K562 (cell line): ENCODE measurements around the gene CLIC1. TPM values are rescaled to one million over a fixed set of nuclear protein-coding genes. Genes with fewer than 3 reads are reported as not detected.

Experiments used
- CBFB ChIP-seq: sonication (generic); formaldehyde crosslinking; IDR thresholded peaks from 2 replicates; pipeline ENCODE4 v1.4.0; 2020; ENCODE audit warnings: mild to moderate bottlenecking, missing genetic modification reagents
- FOXP4 ChIP-seq: sonication (generic); formaldehyde crosslinking; IDR thresholded peaks from 2 replicates; pipeline ENCODE4 v1.8.0; 2022; ENCODE audit warnings: mild to moderate bottlenecking, missing genetic modification reagents, borderline replicate concordance
- GMEB1 ChIP-seq: fragments of 250-450 bp; sonication (Bioruptor Pico); IDR thresholded peaks from 2 replicates; pipeline ENCODE4 v1.4.0; 2020; ENCODE audit warnings: mild to moderate bottlenecking
- HINFP ChIP-seq: fragments of 450-650 bp; conservative IDR thresholded peaks from 2 replicates; pipeline ENCODE4 v1.6.1; 2016; ENCODE audit warnings: missing genetic modification characterization, low read depth, mild to moderate bottlenecking, control low read depth, missing compliant biosample characterization
- HNRNPK ChIP-seq: fragments of 200-400 bp; formaldehyde crosslinking; IDR thresholded peaks from one replicate; pipeline ENCODE4 v1.6.1; 2018; ENCODE audit warnings: mild to moderate bottlenecking, low read depth, low read length; ENCODE audit not compliant: poor library complexity, severe bottlenecking
- RREB1 ChIP-seq: fragments of 250-450 bp; sonication (Bioruptor Pico); IDR thresholded peaks from 2 replicates; pipeline ENCODE4 v1.4.0; 2020
- SAFB ChIP-seq: fragments of 200-400 bp; formaldehyde crosslinking; IDR thresholded peaks from 2 replicates; pipeline ENCODE4 v1.6.1; 2017; ENCODE audit warnings: low read depth, low read length, borderline replicate concordance
- SAP30 ChIP-seq: fragments of 200-600 bp; sonication (generic); IDR thresholded peaks from 2 replicates; pipeline ENCODE4 v1.6.1; 2012; ENCODE audit warnings: borderline replicate concordance, low read depth, mild to moderate bottlenecking, moderate library complexity, low read length, control low read depth, inconsistent platforms; ENCODE audit not compliant: insufficient read depth, poor library complexity, severe bottlenecking
- SMARCB1 ChIP-seq: IDR thresholded peaks from 2 replicates; pipeline ENCODE4 v1.6.1; 2011; ENCODE audit warnings: improper control_type of control experiment, low read depth; ENCODE audit not compliant: insufficient read length
- SPI1 ChIP-seq: IDR thresholded peaks from 2 replicates; pipeline ENCODE4 v1.6.1; 2011; ENCODE audit warnings: low read depth, low read length, control low read depth, borderline replicate concordance
- TEAD2 ChIP-seq: fragments of 450-650 bp; IDR thresholded peaks from 2 replicates; pipeline ENCODE4 v1.6.1; 2016; ENCODE audit warnings: missing genetic modification characterization, control low read depth, missing compliant biosample characterization
- ZNF212 ChIP-seq: fragments of 450-650 bp; formaldehyde crosslinking; IDR thresholded peaks from 2 replicates; pipeline ENCODE4 v1.4.0; 2020; ENCODE audit warnings: mild to moderate bottlenecking
- polyA plus RNA-seq, 8 experiments: library from polyadenylated mRNA; depleted of rRNA in 4 of 8; stranded (reverse) in 5 of 8; unstranded in 3 of 8; fragments of >200 nt; fragmentation: Nextera tagmentation in 2 of 8; fragmentation: Illumina TruSeq in 1 of 8; extraction: Ambion mirVana in 2 of 8; extraction: Trizol in 1 of 8; gene quantifications; 2 replicates each; pipeline versions ENCODE4 v1.2.1 to v1.2.3, GENCODE V29; 2011 to 2014; ENCODE audit warnings: inconsistent platforms in 1 of 8, missing spikeins in 1 of 8
- total RNA-seq, 7 experiments: library from RNA; depleted of rRNA in 6 of 7; stranded (reverse); fragments of >200 nt in 6 of 7; fragmentation: Illumina TruSeq in 2 of 7; extraction: Trizol in 2 of 7; gene quantifications; 2 replicates each; pipeline versions ENCODE4 v1.2.1 to v1.2.3, GENCODE V29; 2011 to 2021; ENCODE audit warnings: low replicate concordance in 1 of 7

The CLIC1 gene
- total and polyA plus RNA-seq, 9 of the 15 experiments (the other 6 are each of a cell fraction or from before 2014, with no cell fraction given): 1,267 to 2,419 (median 1,808) TPM

- TF ChIP-seq RREB1 (no peak; the same call in 1 of the 2 replicates), SAP30 (peak; percentile 93), CBFB (CRISPR knock-in tag) (peak; percentile 85; the same call in 1 of the 2 replicates), HINFP (tag) (no peak), ZNF212 (CRISPR knock-in tag) (peak; percentile 64; the same call in 1 of the 2 replicates), SMARCB1 (no peak), HNRNPK (no peak), GMEB1 (peak; percentile 54), SPI1 (peak; percentile 11; the same call in 1 of the 2 replicates), TEAD2 (no peak), SAFB (peak; percentile 39; the same call in 1 of the 2 replicates), FOXP4 (CRISPR knock-in tag) (peak; percentile 98; the same call in 1 of the 2 replicates)
Observed at GRCh38 chr6:31739639-31740396, 3.5 kb upstream of the CLIC1 start, which contains the start of gene MSH5 (continued).
